HG03442 (cell line): ENCODE data around the gene BET1L.
A peak's percentile ranks its signal among the peaks of the same experiment; 100 is the strongest.
"Not testable (repeated sequence)": the region's sequence is repeated elsewhere in the genome, so short reads cannot be mapped to it uniquely, and the experiment has no call there.

ENCODE experiments used
- ATAC-seq: cut with Tn5 transposase; IDR thresholded peaks from one replicate; pipeline ENCODE4 v1.9.1; 2021; ENCODE audit warnings: mild to moderate bottlenecking, moderate library complexity; ENCODE audit not compliant: unreplicated experiment

The BET1L gene

GRCh38 chr11:230431-230830 is 23.2 kb upstream of the BET1L start:
- ATAC-seq: no peak

- no peak for ATAC-seq
These were observed 20.7 kb upstream of the BET1L start for GRCh38 chr11:227824-228379.

GRCh38 chr11:225734-226453 is 18.7 kb upstream of the BET1L start:
- ATAC-seq: peak; percentile 55

- no peak for ATAC-seq
These were observed 17.2 kb upstream of the BET1L start for GRCh38 chr11:224424-224823.

- no peak for ATAC-seq
These were observed 16.7 kb upstream of the BET1L start for GRCh38 chr11:223884-224283.

GRCh38 chr11:223026-223789 is 16.0 kb upstream of the BET1L start:
- no peak for ATAC-seq

- ATAC-seq: no peak
These were observed 15.0 kb upstream of the BET1L start for GRCh38 chr11:221998-222789.

GRCh38 chr11:221539-221938 is 14.3 kb upstream of the BET1L start:
- no peak for ATAC-seq

GRCh38 chr11:220641-221215 is 13.5 kb upstream of the BET1L start:
- ATAC-seq: not testable (repeated sequence)

GRCh38 chr11:218815-219593 is 11.8 kb upstream of the BET1L start:
- no peak for ATAC-seq

GRCh38 chr11:217704-218103 is 10.5 kb upstream of the BET1L start:
- ATAC-seq: no peak

GRCh38 chr11:216081-216974 is 9.1 kb upstream of the BET1L start:
- ATAC-seq: no peak

- no peak for ATAC-seq
These were observed 8.4 kb upstream of the BET1L start for GRCh38 chr11:215581-216037.

GRCh38 chr11:214083-214482 is 6.9 kb upstream of the BET1L start:
- ATAC-seq: no peak

GRCh38 chr11:213111-213510 is 5.9 kb upstream of the BET1L start:
- ATAC-seq: no peak

- ATAC-seq: no peak
These were observed 5.2 kb upstream of the BET1L start for GRCh38 chr11:212150-213100.

GRCh38 chr11:211741-212140 is 4.5 kb upstream of the BET1L start:
- ATAC-seq: no peak

- no peak for ATAC-seq
These were observed 4.1 kb upstream of the BET1L start for GRCh38 chr11:211295-211694.
